ENCODE results near the gene OLFML2A.

Gene OLFML2A

GRCh38 chr9:124797343-124798103, 20.6 kb downstream of the OLFML2A start:
- DNase-seq (ENCODE audit: low read depth) = no peak

- no peak for DNase-seq (ENCODE audit: low read depth)
These were observed 22.5 kb downstream of the OLFML2A start for GRCh38 chr9:124799274-124800006.

GRCh38 chr9:124800306-124801259, 23.6 kb downstream of the OLFML2A start:
- DNase-seq (ENCODE audit: low read depth) = no peak

- no peak for DNase-seq (ENCODE audit: low read depth)
These were observed 24.4 kb downstream of the OLFML2A start for GRCh38 chr9:124801356-124801755.

- no peak for DNase-seq (ENCODE audit: low read depth)
These were observed 25.5 kb downstream of the OLFML2A start for GRCh38 chr9:124802426-124802825.

- DNase-seq (ENCODE audit: low read depth) = no peak
These were observed 27.0 kb downstream of the OLFML2A start for GRCh38 chr9:124803911-124804310.

- DNase-seq (ENCODE audit: low read depth) = no peak
These were observed 28.3 kb downstream of the OLFML2A start for GRCh38 chr9:124805186-124805585.

GRCh38 chr9:124808246-124808956, 31.5 kb downstream of the OLFML2A start:
- DNase-seq (ENCODE audit: low read depth) = no peak

- no peak for DNase-seq (ENCODE audit: low read depth)
These were observed 32.3 kb downstream of the OLFML2A start for GRCh38 chr9:124809211-124809610.

GRCh38 chr9:124809741-124810500, 33.0 kb downstream of the OLFML2A start:
- DNase-seq (ENCODE audit: low read depth) = no peak

GRCh38 chr9:124810663-124811355, 33.9 kb downstream of the OLFML2A start:
- DNase-seq (ENCODE audit: low read depth) = peak; percentile 42

GRCh38 chr9:124812441-124812876, 35.5 kb downstream of the OLFML2A start:
- peak; percentile 96 for DNase-seq (ENCODE audit: low read depth)

GRCh38 chr9:124813041-124813440, 36.1 kb downstream of the OLFML2A start:
- DNase-seq (ENCODE audit: low read depth) = no peak

- no peak for DNase-seq (ENCODE audit: low read depth)
These were observed 36.7 kb downstream of the OLFML2A start for GRCh38 chr9:124813501-124814163.

- no peak for DNase-seq (ENCODE audit: low read depth)
These were observed 37.2 kb downstream of the OLFML2A start for GRCh38 chr9:124814164-124814535.

GRCh38 chr9:124815601-124816000, 38.7 kb downstream of the OLFML2A start:
- no peak for DNase-seq (ENCODE audit: low read depth)

GRCh38 chr9:124818431-124819281, 41.7 kb downstream of the OLFML2A start:
- no peak for DNase-seq (ENCODE audit: low read depth)

GRCh38 chr9:124820698-124821623, 44.0 kb downstream of the OLFML2A start:
- DNase-seq (ENCODE audit: low read depth) = no peak

Data from stromal cell of bone marrow (primary cell).